Activated CD4-positive, alpha-beta T cell treated with anti-CD3 and anti-CD28 coated beads for 1 hour (primary cell): ENCODE measurements around the gene TSC22D1.
"Not testable (repeated sequence)": the region's sequence is repeated elsewhere in the genome, so short reads cannot be mapped to it uniquely, and the experiment has no call there.

Experiments used
- DNase-seq: peaks from one replicate; pipeline ENCODE4 v3.0.0-alpha.2; 2020

Gene TSC22D1

GRCh38 chr13:44575741-44576350 is at the start of gene TSC22D1:
TSS of gene TSC22D1 (minus strand) at chr13:44576330. CDS start at chr13:44576074, 256 bp downstream.
- peak; percentile 53 for DNase-seq

- DNase-seq = no peak
Observed at GRCh38 chr13:44622708-44623107, 46.6 kb upstream of the TSC22D1 start.

DNA sequence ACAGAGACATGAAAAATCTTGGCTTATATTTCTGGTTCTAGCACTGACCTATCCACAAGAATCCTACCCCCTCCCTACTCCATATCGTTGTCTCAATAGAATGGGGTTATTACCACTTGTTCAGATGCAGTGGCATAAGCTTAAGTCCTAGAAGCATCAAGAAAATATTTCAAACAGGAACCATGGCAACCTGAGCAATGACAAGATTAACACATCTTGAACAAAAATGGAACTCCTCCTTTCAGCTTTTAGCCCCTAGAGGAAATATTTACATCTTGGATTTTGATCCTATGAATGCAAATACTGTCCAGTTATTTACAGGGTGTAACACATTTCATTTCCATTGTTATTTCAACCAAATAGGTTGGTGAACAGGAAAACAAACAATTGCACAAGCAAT is 46.1 kb upstream of the TSC22D1 start:
- DNase-seq = no peak

- DNase-seq = no peak
Observed at GRCh38 chr13:44620057-44620456, 43.9 kb upstream of the TSC22D1 start.

DNA sequence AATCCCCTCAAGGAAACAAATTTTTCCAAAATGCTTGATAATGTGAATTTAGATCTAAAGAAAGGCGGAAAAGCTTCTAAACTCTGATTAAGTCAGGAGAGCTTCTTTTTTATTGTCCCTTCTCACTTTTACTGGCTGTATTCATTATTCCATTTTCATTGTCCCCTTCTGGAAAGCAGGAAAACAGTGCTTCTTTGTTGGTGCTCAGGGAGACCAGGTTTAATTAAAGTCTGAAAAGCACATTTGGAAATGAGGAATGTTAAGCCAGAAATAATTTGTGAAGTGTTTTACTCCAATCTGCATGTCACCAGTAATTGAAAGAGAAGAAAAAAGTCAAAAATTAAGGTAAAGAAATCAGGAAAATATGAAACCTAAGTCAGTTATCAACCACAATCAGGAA is 43.5 kb upstream of the TSC22D1 start:
- DNase-seq = no peak

DNA sequence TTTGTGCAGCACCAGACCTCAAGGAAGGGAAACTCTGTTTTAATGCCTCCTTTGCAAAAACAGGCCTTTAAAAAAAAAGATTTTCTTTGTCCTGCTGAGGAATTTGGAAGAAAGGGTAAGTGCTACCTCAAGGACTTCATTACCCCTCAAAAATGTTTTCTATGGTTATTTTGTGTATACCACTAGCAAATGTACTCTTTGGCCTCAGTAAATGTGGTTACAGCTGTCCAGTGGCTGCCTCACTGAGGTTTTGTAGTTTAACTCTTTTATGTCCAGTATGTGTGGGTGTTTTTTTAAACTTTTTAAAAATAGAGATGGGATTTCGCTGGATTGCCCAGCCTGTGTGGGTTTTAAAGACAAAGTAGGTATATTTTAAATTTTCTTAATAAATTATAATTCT is 42.2 kb upstream of the TSC22D1 start:
- DNase-seq = no peak

GRCh38 chr13:44617648-44618047 is 41.5 kb upstream of the TSC22D1 start:
- DNase-seq = no peak

GRCh38 chr13:44609137-44609536 is 33.0 kb upstream of the TSC22D1 start:
- DNase-seq = no peak

GRCh38 chr13:44605721-44606120 is 29.6 kb upstream of the TSC22D1 start:
- no peak for DNase-seq

DNA sequence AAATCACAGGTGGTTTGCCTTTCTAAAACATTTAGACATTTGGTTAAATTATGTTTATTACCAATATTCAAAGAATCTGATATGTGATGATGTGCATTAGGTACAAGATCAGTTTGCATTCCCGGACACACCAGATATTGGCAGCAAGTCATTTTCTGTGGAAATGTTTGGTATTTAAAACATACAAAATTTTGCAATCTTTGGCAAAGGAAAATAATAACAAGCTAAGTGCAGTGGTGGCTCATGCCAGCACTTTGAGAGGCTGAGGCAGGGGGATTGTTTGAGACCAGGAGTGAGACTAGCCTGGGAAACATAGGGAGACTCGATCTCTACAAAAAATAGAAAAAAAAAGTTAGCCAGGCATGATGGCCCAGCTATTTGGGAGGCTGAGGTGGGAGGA is 29.1 kb upstream of the TSC22D1 start:
- no peak for DNase-seq

GRCh38 chr13:44601586-44601985 is 25.5 kb upstream of the TSC22D1 start:
- DNase-seq = no peak

- not testable (repeated sequence) for DNase-seq
Observed at GRCh38 chr13:44593861-44594592, 17.9 kb upstream of the TSC22D1 start.

GRCh38 chr13:44592216-44592847 is 16.2 kb upstream of the TSC22D1 start:
- DNase-seq = no peak

- no peak for DNase-seq
Observed at GRCh38 chr13:44591316-44591715, 15.2 kb upstream of the TSC22D1 start.

DNA sequence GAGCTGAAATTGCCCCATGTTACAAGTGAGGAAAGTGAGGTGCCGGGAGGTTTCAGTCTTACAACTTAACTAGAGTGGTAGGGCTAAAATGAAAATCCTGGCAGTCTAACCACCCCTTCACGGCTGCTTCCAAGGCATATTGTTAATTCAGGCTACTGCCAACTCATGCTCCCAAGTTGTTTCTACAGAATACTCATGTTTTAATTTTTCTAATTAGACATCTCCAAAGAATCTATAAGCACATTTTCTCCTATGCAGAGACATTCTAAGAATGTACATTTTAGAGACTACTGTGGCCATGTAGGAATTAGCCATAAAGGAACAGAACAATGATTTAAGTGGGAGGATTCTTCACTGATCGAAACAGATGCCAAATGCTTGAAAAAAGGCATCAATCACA is 7.0 kb upstream of the TSC22D1 start:
- DNase-seq = no peak

DNA sequence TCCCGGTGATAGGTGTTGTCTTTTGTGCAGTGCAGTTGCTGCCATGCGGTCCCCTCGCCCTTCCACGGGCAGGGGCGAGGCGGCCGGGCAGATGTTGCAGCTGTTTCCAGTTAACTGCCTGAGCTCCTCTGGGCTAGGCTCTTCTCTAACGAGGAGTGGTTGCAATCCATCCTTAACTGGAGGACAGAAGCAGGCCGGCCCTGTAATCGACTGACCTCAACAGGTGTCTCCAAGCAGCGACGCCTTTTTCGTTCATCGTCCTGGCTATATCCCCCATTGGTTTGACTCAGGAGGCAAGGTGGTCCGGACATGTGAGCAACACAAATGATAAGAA is 1.9 kb upstream of the TSC22D1 start:
- DNase-seq = no peak

- DNase-seq = peak; percentile 94
Observed at GRCh38 chr13:44577236-44578066, 1.3 kb upstream of the TSC22D1 start.

- DNase-seq = peak; percentile 29
Observed at GRCh38 chr13:44576351-44577235, 463 bp upstream of the TSC22D1 start.

DNA sequence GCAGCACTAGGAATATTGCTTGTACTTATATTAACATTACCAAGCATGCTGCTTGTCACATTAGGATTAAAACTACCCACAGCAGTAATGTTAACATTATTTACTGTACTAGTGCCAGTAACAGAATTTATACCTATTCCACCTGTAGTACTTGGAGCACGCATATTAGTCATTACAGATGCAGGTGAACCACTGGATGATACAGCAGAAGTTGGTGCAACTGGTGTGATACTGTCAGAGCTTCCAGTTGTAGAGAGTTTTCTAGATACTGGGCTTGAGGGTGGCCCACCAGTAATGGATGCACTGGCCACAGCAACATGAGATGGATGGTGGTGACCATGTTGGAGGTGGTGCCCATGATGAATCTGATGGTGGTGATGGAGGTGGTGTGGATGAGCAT is 1.1 kb downstream of the TSC22D1 start:
- no peak for DNase-seq

DNA sequence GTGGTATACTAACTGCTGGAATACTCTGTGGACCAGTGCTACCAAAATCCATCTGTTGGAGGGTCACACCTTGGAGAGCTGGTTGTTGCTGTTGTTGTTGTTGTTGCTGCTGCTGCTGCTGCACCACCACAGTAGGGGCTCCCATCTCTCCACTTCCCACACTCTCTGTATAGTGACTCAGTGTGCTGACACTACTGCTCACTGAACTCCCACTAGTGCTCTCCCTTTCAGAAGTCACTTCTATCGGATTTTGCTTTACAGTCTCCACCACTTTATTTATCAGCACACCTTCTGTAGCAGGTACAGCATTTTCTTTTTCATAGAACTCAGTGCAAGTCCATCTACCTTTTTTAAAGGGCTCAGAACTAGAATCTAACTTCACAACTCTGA is 1.7 kb downstream of the TSC22D1 start:
- DNase-seq = no peak

GRCh38 chr13:44573790-44574465 is 2.2 kb downstream of the TSC22D1 start:
- no peak for DNase-seq

DNA sequence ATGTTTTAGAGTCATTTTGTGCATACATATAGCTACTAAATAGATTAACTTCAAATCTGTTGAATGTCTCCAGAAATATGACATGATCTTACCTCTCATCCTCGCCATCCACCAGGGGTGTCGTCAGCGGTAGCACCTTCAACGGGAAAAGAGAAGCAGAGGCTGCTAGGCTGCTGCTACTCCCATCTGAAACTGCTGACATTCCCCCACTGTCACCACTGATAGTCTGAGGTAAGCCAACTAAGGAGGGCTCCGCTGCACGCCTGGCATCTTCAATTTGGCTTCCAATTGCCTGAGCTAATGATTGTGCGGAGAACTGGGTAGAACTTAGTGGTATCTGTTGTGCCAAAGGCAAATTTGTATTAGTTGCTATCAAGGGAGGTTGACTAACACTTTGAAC is 3.1 kb downstream of the TSC22D1 start:
- DNase-seq = no peak
